Common myeloid progenitor, CD34-positive (primary cell): ENCODE data around the gene SLC43A2.

ENCODE experiments used
- CTCF ChIA-PET: fragments of 350-600 bp; sonication (Branson Sonifier 250); formaldehyde crosslinking; loops from one replicate; lab custom pipeline; 2021; ENCODE audit warnings: antibody characterized with exemption; lab: Charles Lee
- POLR2A ChIA-PET: fragments of 350-600 bp; sonication (Branson Sonifier 250); formaldehyde crosslinking; loops from one replicate; lab custom pipeline; 2021; ENCODE audit warnings: antibody characterized with exemption; lab: Charles Lee
- DNase-seq, 3 donors: peaks; one replicate each; pipeline versions ENCODE4 v3.0.0 to v3.0.0-alpha.2; 2013
- H3K27ac ChIP-seq, 2 experiments: 1 replicate in 1 of 2; 2 replicates in 1 of 2; pipeline ENCODE4 v1.7.0; 2013; ENCODE audit warnings: inconsistent platforms in 2 of 2, low read length in 2 of 2, mild to moderate bottlenecking in 2 of 2, low read depth in 1 of 2, moderate library complexity in 1 of 2; ENCODE audit not compliant: severe bottlenecking in 2 of 2, insufficient read depth in 1 of 2, poor library complexity in 1 of 2
- H3K27me3 ChIP-seq, 5 experiments: replicated peaks in 2 of 5; 1 replicate in 3 of 5; 2 replicates in 2 of 5; pipeline versions ENCODE4 v1.6.1 to v1.7.0; 2013; ENCODE audit warnings: low read length in 4 of 5, mild to moderate bottlenecking in 2 of 5, moderate library complexity in 2 of 5, inconsistent platforms in 1 of 5; ENCODE audit not compliant: insufficient read depth in 5 of 5, control insufficient read depth in 4 of 5
- H3K36me3 ChIP-seq, 4 experiments: 1 replicate in 2 of 4; 2 replicates in 2 of 4; pipeline versions ENCODE4 v1.6.1 to v1.7.0; 2013; ENCODE audit warnings: low read length in 3 of 4, control low read depth in 1 of 4, mild to moderate bottlenecking in 1 of 4; ENCODE audit not compliant: control insufficient read depth in 4 of 4, insufficient read depth in 4 of 4
- H3K4me1 ChIP-seq, 4 experiments: 1 replicate in 3 of 4; 2 replicates in 1 of 4; pipeline versions ENCODE4 v1.6.1 to v1.7.1; 2013; ENCODE audit warnings: low read length in 3 of 4, mild to moderate bottlenecking in 3 of 4, control low read depth in 1 of 4, inconsistent platforms in 1 of 4, moderate library complexity in 1 of 4; ENCODE audit not compliant: control insufficient read depth in 4 of 4, insufficient read depth in 4 of 4; ENCODE audit errors: control extremely low read depth in 1 of 4
- H3K4me3 ChIP-seq, 7 experiments: 1 replicate in 4 of 7; 2 replicates in 3 of 7; pipeline versions ENCODE4 v1.5.1 to v1.7.0; 2013; ENCODE audit warnings: mild to moderate bottlenecking in 7 of 7, low read length in 6 of 7, moderate library complexity in 6 of 7, inconsistent platforms in 2 of 7, low read depth in 2 of 7, control low read depth in 1 of 7; ENCODE audit not compliant: insufficient read depth in 4 of 7, control insufficient read depth in 1 of 7; ENCODE audit errors: extremely low read depth in 1 of 7
- H3K9me3 ChIP-seq, 5 experiments: 1 replicate in 4 of 5; 2 replicates in 1 of 5; pipeline versions ENCODE4 v1.6.1 to v1.7.1; 2013; ENCODE audit warnings: low read length in 4 of 5, mild to moderate bottlenecking in 2 of 5, inconsistent platforms in 1 of 5, low read depth in 1 of 5, moderate library complexity in 1 of 5; ENCODE audit not compliant: control insufficient read depth in 4 of 5, insufficient read depth in 2 of 5; ENCODE audit errors: control extremely low read depth in 1 of 5
- WGBS: methylation state at CpG from one replicate; pipeline ENCODE4 v1.1.5; 2013; ENCODE audit not compliant: insufficient coverage; 5-methylcytosine and 5-hydroxymethylcytosine counted together

Gene SLC43A2

DNA sequence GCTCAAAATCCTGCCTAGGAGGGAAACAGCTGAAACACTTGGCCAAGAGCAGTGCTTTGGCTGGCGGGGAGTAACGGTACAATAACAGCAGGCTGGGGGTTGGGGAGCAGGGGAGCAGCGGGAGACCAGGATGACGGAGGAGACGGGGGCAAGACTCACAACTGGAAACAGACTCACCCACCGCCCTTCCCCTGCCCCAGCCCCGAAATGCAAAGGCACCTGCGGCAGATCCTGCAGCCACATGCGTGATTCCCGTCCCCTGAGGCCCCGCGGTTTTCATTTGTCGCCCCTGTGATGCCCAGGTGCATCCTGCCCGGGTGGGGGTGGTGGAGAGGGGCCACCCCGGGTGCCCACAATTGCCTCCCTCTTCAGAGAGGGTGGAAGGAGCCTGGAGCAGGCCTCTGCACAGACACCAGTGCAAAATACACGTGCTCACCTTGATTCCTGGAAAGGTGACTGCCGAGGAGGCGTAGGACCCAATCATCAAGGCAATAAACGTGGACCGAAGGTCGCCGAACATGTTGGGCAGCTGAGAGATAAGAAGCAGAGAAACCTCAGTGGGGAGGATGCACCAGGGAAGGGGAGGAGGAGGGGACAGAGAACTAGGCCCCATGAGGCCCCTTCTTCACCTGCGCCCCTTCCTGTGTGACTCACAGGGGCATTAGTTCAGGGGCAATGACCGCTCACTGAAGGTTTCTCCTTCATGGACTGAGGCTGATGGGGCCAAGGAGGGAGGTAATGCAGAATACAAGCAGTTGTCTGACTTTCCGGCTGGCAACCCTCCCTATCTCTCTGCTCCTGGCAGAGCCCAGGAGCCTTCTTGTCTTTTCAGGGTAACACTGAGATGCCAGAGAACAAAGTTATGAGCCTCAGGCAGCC lies 35.6 kb downstream of the SLC43A2 start:
- Histone ChIP-seq H3K27ac (peak overlapping the region; percentile 50 to 76), H3K4me3 (peak overlapping the region in 3 of 7 experiments; percentile 5 to 48 (median 26)), H3K9me3 (no peaks in the 10 kb centered on the region), H3K27me3 (no peaks in the 10 kb centered on the region), H3K4me1 (peaks cover 3 to 62% (median 51%) of the 10 kb centered on the region in 4 experiments), H3K36me3 (peaks cover 0 to 14% (median 0%) of the 10 kb centered on the region in 4 experiments)
- peak; percentile 86 to 95 (median 94) for DNase-seq
- WGBS, result 11% methylated on average over 21 of the region's 25 CpGs
- CTCF ChIA-PET, result interaction anchor here (0.6 to 1.5 kb wide), 3 partner anchors 16 to 334 kb away, joined by 3 to 4 read pairs (median 3); no protein-coding TSS in a partner anchor
- POLR2A ChIA-PET, result interaction anchor here (0.5 to 1.6 kb wide), 6 partner anchors 13 to 67 kb away, joined by 3 to 10 read pairs (median 6); partner anchors contain the start of gene SLC43A2

DNA sequence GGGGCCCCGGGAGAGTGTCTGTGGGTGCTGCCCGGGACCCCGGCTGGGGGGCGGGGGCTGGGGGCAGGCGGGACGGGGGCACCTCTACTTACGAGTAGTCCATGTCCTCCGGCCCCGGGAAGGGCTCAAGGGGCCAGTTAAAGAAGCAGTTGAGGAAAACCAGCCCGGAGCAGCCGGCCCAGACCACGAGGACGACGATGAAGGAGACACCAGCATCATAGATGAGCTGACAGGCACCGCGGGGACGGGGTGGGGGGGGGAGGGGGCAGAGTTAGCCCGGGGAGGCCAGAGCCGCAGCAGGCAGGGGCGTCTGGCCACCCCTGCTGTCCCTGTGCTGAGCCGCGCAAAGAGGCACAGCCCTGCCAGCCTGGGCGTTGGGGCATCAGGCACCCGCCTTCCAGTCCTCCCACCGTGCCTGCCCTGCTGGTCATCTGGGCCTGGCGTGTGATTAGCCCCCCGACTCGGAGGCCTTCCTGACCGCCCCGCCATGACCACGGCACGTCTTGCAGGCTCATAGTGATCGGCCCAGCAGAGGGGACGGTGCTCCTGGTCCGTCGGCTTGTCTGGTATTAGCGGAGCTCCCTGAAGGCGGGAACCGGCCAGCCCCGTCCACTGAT lies 37.1 kb downstream of the SLC43A2 start:
- ChIA-PET CTCF (interaction anchor here (1.2 to 1.5 kb wide), 2 partner anchors 15 to 35 kb away, joined by 3 to 4 read pairs; no protein-coding TSS in a partner anchor), POLR2A (interaction anchor here (1.3 to 1.5 kb wide), 2 partner anchors 12 to 38 kb away, joined by 6 to 10 read pairs; partner anchors contain the start of gene SLC43A2)
- Histone ChIP-seq H3K27ac (no peak overlapping the region), H3K9me3 (no peaks in the 10 kb centered on the region), H3K4me1 (peaks cover 3 to 62% (median 51%) of the 10 kb centered on the region in 4 experiments), H3K27me3 (no peaks in the 10 kb centered on the region), H3K4me3 (no peak overlapping the region), H3K36me3 (peaks cover 0 to 22% (median 0%) of the 10 kb centered on the region in 4 experiments)
- WGBS, result 96% methylated on average over 26 of the region's 40 CpGs
- no peak for DNase-seq

GRCh38 chr17:1590747-1591473 lies 37.7 kb downstream of the SLC43A2 start:
- peaks cover 0 to 24% (median 0%) of the 10 kb centered on the region in 4 experiments for H3K36me3 ChIP-seq
- WGBS, result 91% methylated on average over 26 of the region's 38 CpGs
- H3K4me1 ChIP-seq, result peaks cover 3 to 62% (median 51%) of the 10 kb centered on the region in 4 experiments
- H3K9me3 ChIP-seq, result no peaks in the 10 kb centered on the region
- ChIA-PET POLR2A (interaction anchor here (1.5 kb wide), 1 partner anchor 14 kb away, joined by 7 read pairs; no protein-coding TSS in a partner anchor), CTCF (interaction anchor here (1.2 to 2.3 kb wide), 3 partner anchors 13 to 35 kb away, joined by 3 to 13 read pairs (median 3); no protein-coding TSS in a partner anchor)
- DNase-seq, result no peak
- no peaks in the 10 kb centered on the region for H3K27me3 ChIP-seq
- H3K27ac ChIP-seq, result no peak overlapping the region
- H3K4me3 ChIP-seq, result no peak overlapping the region

GRCh38 chr17:1590029-1590746 lies 38.4 kb downstream of the SLC43A2 start:
- H3K4me3 ChIP-seq, result no peak overlapping the region
- ChIA-PET POLR2A (interaction anchor here (0.9 to 1.5 kb wide), 2 partner anchors 13 to 18 kb away, joined by 3 to 7 read pairs; no protein-coding TSS in a partner anchor), CTCF (interaction anchor here (0.8 to 2.3 kb wide), 5 partner anchors 12 to 36 kb away, joined by 3 to 13 read pairs (median 3); no protein-coding TSS in a partner anchor)
- H3K4me1 ChIP-seq, result peaks cover 3 to 60% (median 51%) of the 10 kb centered on the region in 4 experiments
- H3K27ac ChIP-seq, result no peak overlapping the region
- no peaks in the 10 kb centered on the region for H3K9me3 ChIP-seq
- peak in 2 of 3 donors; percentile 41 to 48 for DNase-seq
- H3K27me3 ChIP-seq, result no peaks in the 10 kb centered on the region
- WGBS, result 70% methylated on average over 17 of the region's 19 CpGs
- H3K36me3 ChIP-seq, result peaks cover 0 to 29% (median 1%) of the 10 kb centered on the region in 4 experiments

DNA sequence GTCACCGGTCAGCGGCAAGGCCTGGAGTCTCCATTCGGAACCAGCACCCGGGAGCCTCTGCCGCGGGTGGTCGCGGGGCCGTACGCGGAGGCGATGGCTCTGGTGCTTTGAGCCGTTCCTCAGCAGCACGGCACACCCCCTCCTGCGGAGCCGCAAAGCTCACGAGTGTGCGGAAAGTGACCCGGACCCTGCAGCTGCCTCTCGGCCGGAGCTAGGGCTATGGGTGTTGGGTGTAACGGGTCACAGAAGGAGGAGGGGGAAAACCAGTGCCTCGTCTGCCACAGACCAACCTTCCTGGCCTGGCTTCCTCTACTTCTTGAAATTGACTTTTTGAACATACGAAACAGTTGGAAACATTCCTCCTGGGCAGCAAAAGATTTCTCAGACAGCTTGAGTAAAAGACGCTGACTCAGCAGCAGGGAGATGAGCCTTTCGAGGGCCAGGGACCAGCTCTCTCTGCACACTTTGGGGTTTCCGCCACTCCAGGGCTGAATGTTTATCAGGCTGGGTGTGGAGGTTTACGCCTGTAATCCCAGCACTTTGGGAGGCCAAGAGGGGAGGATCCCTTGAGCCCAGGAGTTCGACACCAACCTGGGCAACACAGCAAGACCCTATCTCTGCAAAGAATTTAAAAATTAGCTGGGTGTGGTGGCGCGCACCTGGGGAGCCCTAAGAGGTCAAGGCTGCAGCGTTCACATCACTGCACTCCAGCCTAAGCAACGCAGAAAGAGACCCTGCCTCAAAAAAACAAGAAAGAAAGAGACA lies 39.6 kb downstream of the SLC43A2 start:
- 88% methylated on average over 23 of the region's 33 CpGs for WGBS
- peaks cover 0 to 33% (median 1%) of the 10 kb centered on the region in 4 experiments for H3K36me3 ChIP-seq
- no peaks in the 10 kb centered on the region for H3K9me3 ChIP-seq
- H3K27me3 ChIP-seq, result no peaks in the 10 kb centered on the region
- ChIA-PET POLR2A (interaction anchor here (0.9 kb wide), 1 partner anchor 19 kb away, joined by 3 read pairs; no protein-coding TSS in a partner anchor), CTCF (interaction anchor here (1.4 to 2.3 kb wide), 4 partner anchors 11 to 41 kb away, joined by 3 to 13 read pairs (median 7); no protein-coding TSS in a partner anchor)
- H3K27ac ChIP-seq, result no peak overlapping the region
- H3K4me3 ChIP-seq, result no peak overlapping the region
- peak in 2 of 3 donors; percentile 38 to 46 for DNase-seq
- H3K4me1 ChIP-seq, result peaks cover 3 to 55% (median 50%) of the 10 kb centered on the region in 4 experiments
